Neural crest cell (in vitro differentiated cells): ENCODE data around the gene SUPT6H. TPM values are rescaled to one million over a fixed set of nuclear protein-coding genes. Genes with fewer than 3 reads are reported as not detected.

Experiments
- DNase-seq: peaks from one replicate; pipeline ENCODE4 v3.0.0; 2021; ENCODE audit warnings: low read depth, mixed read lengths, low spot score
- H3K27ac Mint-ChIP-seq: one replicate; pipeline ENCODE4 v1.8.0; 2021; ENCODE audit warnings: mild to moderate bottlenecking, mixed read lengths; ENCODE audit not compliant: unreplicated experiment
- H3K27me3 Mint-ChIP-seq: 2 replicates; pipeline ENCODE4 v1.8.0; 2021; ENCODE audit warnings: low read depth, mild to moderate bottlenecking, mixed read lengths
- H3K36me3 Mint-ChIP-seq: 2 replicates; pipeline ENCODE4 v1.8.0; 2021; ENCODE audit warnings: low read depth, mild to moderate bottlenecking, mixed read lengths
- H3K4me1 Mint-ChIP-seq: 2 replicates; pipeline ENCODE4 v1.8.0; 2021; ENCODE audit warnings: mixed read lengths
- H3K4me3 Mint-ChIP-seq: one replicate; pipeline ENCODE4 v1.8.0; 2021; ENCODE audit warnings: mild to moderate bottlenecking, mixed read lengths
- H3K9me3 Mint-ChIP-seq: 2 replicates; pipeline ENCODE4 v1.8.0; 2021; ENCODE audit warnings: mixed read lengths
- CTCF ChIP-seq: fragments of 200-600 bp; sonication (generic); conservative IDR thresholded peaks from 2 replicates; pipeline ENCODE4 v1.5.0; 2021; ENCODE audit warnings: antibody characterized with exemption, mild to moderate bottlenecking
- total RNA-seq: library from RNA; stranded (reverse); gene quantifications from 2 replicates; pipeline ENCODE4 v1.2.1, GENCODE V29; 2021

Gene SUPT6H
- total RNA-seq, 1 donor from 2014 or later: 70.0 TPM

- TF ChIP-seq CTCF: no peak
- Mint-ChIP-seq H3K9me3 (no peaks in the 10 kb centered on the region), H3K4me3 (peak within 1 kb of the TSS; percentile 100), H3K27ac (peak within 1 kb of the TSS; percentile 83), H3K36me3 (peaks cover 9% of the 10 kb centered on the region), H3K27me3 (peaks cover 23% of the 10 kb centered on the region), H3K4me1 (peaks cover 66% of the 10 kb centered on the region)
- DNase-seq: peak; percentile 67
Observed at GRCh38 chr17:28726226-28726626, 64.2 kb downstream of the SUPT6H start, which contains the start of gene TLCD1. Gene TLCD1 (minus strand): TSS chr17:28726233. CDS start chr17:28726097, 136 bp downstream.

DNA sequence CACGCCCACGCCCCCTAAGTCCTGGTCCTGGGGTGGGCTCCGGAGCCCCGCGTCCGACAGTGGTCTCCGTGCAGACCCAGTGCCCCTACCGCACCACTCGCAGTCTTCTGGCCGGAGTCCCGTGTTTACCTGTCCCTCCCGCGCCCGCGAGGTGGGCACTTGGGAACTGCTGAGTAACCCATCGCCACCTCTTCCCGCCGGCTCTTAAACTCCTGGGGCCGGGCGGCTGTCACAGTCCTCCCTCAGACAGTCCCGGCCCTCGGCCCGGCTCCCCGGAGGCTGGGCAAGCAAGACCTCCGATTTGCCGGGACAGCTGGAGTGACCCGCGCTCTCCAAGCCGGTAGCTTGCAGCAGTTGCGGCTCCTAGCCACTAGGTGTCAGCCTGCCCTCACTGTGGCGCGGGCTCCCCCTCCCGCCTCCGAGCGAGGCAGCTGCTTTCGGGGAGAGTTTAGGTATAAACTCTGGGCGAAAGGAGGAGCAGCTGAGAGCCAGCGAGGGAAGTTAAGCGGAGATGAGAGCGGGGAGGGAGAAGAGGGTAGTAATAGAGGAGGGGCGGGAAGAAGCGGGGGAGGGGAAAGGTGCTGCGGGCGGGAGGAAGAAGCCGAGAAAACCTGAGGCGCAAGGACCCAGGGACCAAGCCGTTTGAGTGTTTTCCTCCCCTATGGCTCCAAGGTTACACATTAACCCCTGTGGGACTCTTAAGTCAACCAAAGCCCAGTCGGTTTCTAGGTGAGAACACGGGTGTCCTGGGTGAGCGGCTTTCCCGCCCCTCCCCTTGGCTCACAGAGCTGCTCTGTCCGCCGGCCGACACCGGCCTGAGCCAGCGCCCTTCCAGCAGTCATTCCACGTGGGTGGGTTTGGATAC, 64.9 kb downstream of the SUPT6H start:
- peaks cover 23% of the 10 kb centered on the region for H3K27me3 Mint-ChIP-seq
- DNase-seq: peak; percentile 99
- peak; percentile 99 for TF ChIP-seq CTCF
- no peaks in the 10 kb centered on the region for H3K9me3 Mint-ChIP-seq
- peaks cover 61% of the 10 kb centered on the region for H3K4me1 Mint-ChIP-seq
- peaks cover 6% of the 10 kb centered on the region for H3K36me3 Mint-ChIP-seq
- peak overlapping the region; percentile 83 for H3K27ac Mint-ChIP-seq
- peak overlapping the region; percentile 98 for H3K4me3 Mint-ChIP-seq

GRCh38 chr17:28728364-28729200, 66.6 kb downstream of the SUPT6H start, which contains the start of gene NEK8:
Gene NEK8 (plus strand): TSS chr17:28728788. CDS start chr17:28728814, 26 bp downstream.
- Mint-ChIP-seq H3K36me3 (peaks cover 6% of the 10 kb centered on the region), H3K4me1 (peaks cover 50% of the 10 kb centered on the region), H3K4me3 (peak within 1 kb of the TSS; percentile 98), H3K27me3 (peaks cover 23% of the 10 kb centered on the region), H3K9me3 (no peaks in the 10 kb centered on the region), H3K27ac (peak within 1 kb of the TSS; percentile 70)
- peak; percentile 98 for DNase-seq
- no peak for TF ChIP-seq CTCF

DNA sequence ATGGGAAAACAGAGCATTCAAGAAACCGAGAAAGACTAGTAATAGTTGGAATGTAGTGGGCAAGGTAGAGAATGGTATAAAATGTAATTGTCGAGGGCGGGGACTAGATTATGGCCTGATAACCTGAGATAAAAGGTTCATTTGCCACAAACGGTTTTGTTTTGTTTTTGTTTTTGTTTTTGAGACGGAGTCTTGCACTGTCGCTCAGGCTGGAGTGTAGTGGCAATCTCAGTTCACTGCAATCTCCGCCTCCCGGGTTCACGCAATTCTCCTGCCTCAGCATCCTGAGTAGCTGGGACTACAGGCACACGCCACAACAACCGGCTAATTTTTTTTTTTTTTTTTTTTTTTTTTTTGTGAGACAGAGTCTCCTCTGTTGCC, 67.9 kb downstream of the SUPT6H start:
- Mint-ChIP-seq H3K27me3 (peaks cover 22% of the 10 kb centered on the region), H3K4me3 (peak overlapping the region; percentile 47), H3K4me1 (peaks cover 42% of the 10 kb centered on the region), H3K27ac (no peak overlapping the region), H3K36me3 (no peaks in the 10 kb centered on the region), H3K9me3 (no peaks in the 10 kb centered on the region)
- TF ChIP-seq CTCF: no peak
- DNase-seq: no peak

DNA sequence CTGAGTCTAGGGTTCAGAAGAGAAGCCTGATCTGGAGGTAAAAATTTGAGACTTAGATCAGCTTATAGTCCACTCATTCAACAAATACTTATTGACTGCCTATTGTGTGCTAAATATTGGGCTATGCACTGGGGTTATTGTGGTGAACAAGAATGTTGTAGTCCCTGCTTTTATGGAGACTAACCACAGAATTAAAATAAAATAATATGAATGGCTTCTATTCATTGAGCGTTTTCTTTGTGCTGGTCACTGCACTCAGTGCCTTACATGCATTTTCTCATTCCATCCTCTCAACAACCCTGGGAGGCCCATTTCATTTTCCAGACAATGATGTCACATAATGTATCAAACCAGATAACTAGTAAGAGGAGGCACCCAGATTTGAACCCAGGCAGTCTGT, 71.3 kb downstream of the SUPT6H start:
- no peak for DNase-seq
- Mint-ChIP-seq H3K36me3 (no peaks in the 10 kb centered on the region), H3K4me3 (no peak overlapping the region), H3K4me1 (peaks cover 15% of the 10 kb centered on the region), H3K27me3 (no peaks in the 10 kb centered on the region), H3K9me3 (no peaks in the 10 kb centered on the region), H3K27ac (no peak overlapping the region)
- no peak for TF ChIP-seq CTCF
